ENCODE data around the gene KMT2B. TPM values are rescaled to one million over a fixed set of nuclear protein-coding genes. Genes with fewer than 3 reads are reported as not detected.

The KMT2B gene
- total and polyA plus RNA-seq, 2 of the 8 experiments (the other 6 are each of a cell fraction or from before 2014, with no cell fraction given): 26.7 to 38.6 TPM

- Histone ChIP-seq H4K20me1 (replicated peaks in 1 of 2; ENCODE audit: control insufficient read depth in 1 of 2, insufficient read depth in 2 of 2, low read length in 2 of 2) (peaks cover 5 to 15% of the 10 kb centered on the region in 2 experiments), H2AFZ (ENCODE audit: low read length) (no peak overlapping the region), H3K4ac (replicated peaks; ENCODE audit: insufficient read length, low read depth, low read length) (no peak overlapping the region), H2AK5ac (ENCODE audit: low read depth, low read length) (no peak overlapping the region), H4K5ac (ENCODE audit: insufficient read length, low read depth, low read length) (no peak overlapping the region), H2BK12ac (ENCODE audit: low read depth, low read length) (no peak overlapping the region), H3K9ac (replicated peaks in 1 of 4; ENCODE audit: extremely low read depth in 1 of 4, low read depth in 3 of 4, low read length in 3 of 4) (no peak overlapping the region), H2BK5ac (ENCODE audit: low read depth, low read length) (no peak overlapping the region), H3K18ac (ENCODE audit: extremely low read depth, low read length) (no peak overlapping the region), H4K91ac (replicated peaks; ENCODE audit: insufficient read length, low read length) (no peak overlapping the region), H3K23me2 (ENCODE audit: low read depth, low read length) (no peaks in the 10 kb centered on the region), H3K56ac (replicated peaks; ENCODE audit: insufficient read length, low read depth, low read length) (no peak overlapping the region), H2BK120ac (replicated peaks; ENCODE audit: low read depth, low read length) (no peak overlapping the region), H3K9me3 (ENCODE audit: insufficient read depth in 2 of 2, low read depth in 1 of 2, low read length in 1 of 2) (no peaks in the 10 kb centered on the region), H3K27ac (ENCODE audit: low read depth, low read length) (no peak overlapping the region), H3K4me1 (replicated peaks in 1 of 4; ENCODE audit: control insufficient read depth in 3 of 4, insufficient read depth in 4 of 4, low read length in 3 of 4) (no peaks in the 10 kb centered on the region), H4K8ac (ENCODE audit: extremely low read depth, insufficient read depth, low read length) (no peak overlapping the region), H3K79me2 (ENCODE audit: control insufficient read depth in 1 of 2, insufficient read depth in 2 of 2, low read length in 2 of 2) (no peaks in the 10 kb centered on the region; a peak in 1 of 4 replicates), H3K14ac (ENCODE audit: insufficient read length) (no peak overlapping the region), H2BK20ac (ENCODE audit: low read length) (no peak overlapping the region), H3K4me2 (ENCODE audit: insufficient read depth in 1 of 2, low read depth in 2 of 2, low read length in 2 of 2) (no peak overlapping the region), H3K23ac (ENCODE audit: insufficient read length) (no peak overlapping the region), H3K4me3 (ENCODE audit: extremely low read depth in 1 of 4, insufficient read depth in 2 of 4, low read depth in 3 of 4, low read length in 4 of 4) (no peak overlapping the region), H3K36me3 (ENCODE audit: control insufficient read depth in 2 of 4, insufficient read depth in 4 of 4, low read length in 3 of 4) (peaks cover 48 to 74% (median 70%) of the 10 kb centered on the region in 4 experiments), H2BK15ac (ENCODE audit: low read length) (no peak overlapping the region), H3K79me1 (ENCODE audit: low read depth, low read length) (no peaks in the 10 kb centered on the region; the same call in 1 of the 2 replicates), H3K27me3 (replicated peaks in 1 of 4; ENCODE audit: control insufficient read depth in 3 of 4, extremely low read depth in 1 of 4, insufficient read depth in 3 of 4, low read length in 3 of 4) (no peaks in the 10 kb centered on the region)
- 92% methylated on average over 18 of the region's 23 CpGs; no CpG with 5 or more reads in 1 of the 2 experiments for WGBS, 2 experiments (ENCODE audit: extremely low coverage in 1 of 2, insufficient coverage in 1 of 2, insufficient read length in 1 of 2, insufficient replicate concordance in 2 of 2, low coverage in 1 of 2, low lambda C conversion rate in 2 of 2, missing lambda C conversion rate in 1 of 2)
- FAIRE-seq (no peak), DNase-seq (ENCODE audit: low read depth in 1 of 2, low spot score in 2 of 2) (no peak)
- ChIA-PET POLR2A (ENCODE audit: partially characterized antibody) (interaction anchor here (1.0 to 6.1 kb wide), 2 partner anchors 11 to 15 kb away, joined by 3 to 39 read pairs; no protein-coding TSS in a partner anchor), CTCF (ENCODE audit: partially characterized antibody) (interaction anchor here (0.5 to 11.8 kb wide), 3 partner anchors 13 to 33 kb away, joined by 3 to 80 read pairs (median 3); partner anchors contain the start of genes IGFLR1 and LIN37)
- TF ChIP-seq YY1 (IDR thresholded peaks at IDR 0.05; ENCODE audit: low read depth, low read length) (no peak), CHD1 (IDR thresholded peaks at IDR 0.05; ENCODE audit: low read depth, low read length) (no peak), CTCF (IDR thresholded peaks at IDR 0.05; ENCODE audit: control extremely low read depth in 1 of 3, insufficient read depth in 1 of 3, low read depth in 1 of 3, low read length in 3 of 3) (no peak), CEBPB (IDR thresholded peaks at IDR 0.05; ENCODE audit: low read depth, low read length) (no peak), KDM1A (IDR thresholded peaks at IDR 0.05; ENCODE audit: borderline replicate concordance, low read length) (no peak)
These were observed 7.5 kb downstream of the KMT2B start for GRCh38 chr19:35725216-35725861.

All from H1 (cell line).